Gastroesophageal sphincter (tissue), 3 donors: Measurements from ENCODE around the gene ZNF516.

ENCODE experiments used
- CTCF ChIP-seq, 4 experiments: fragments of 200-600 bp in 2 of 4; fragments of 450-650 bp in 2 of 4; sonication (generic) in 1 of 4; IDR thresholded peaks; one replicate each; pipeline ENCODE4 v1.5.1; 2017 to 2019; ENCODE audit warnings: antibody characterized with exemption in 4 of 4, mild to moderate bottlenecking in 2 of 4, moderate library complexity in 2 of 4
- EP300 ChIP-seq: sonication (generic); formaldehyde crosslinking; IDR thresholded peaks from one replicate; pipeline ENCODE4 v1.6.1; 2017; ENCODE audit warnings: antibody characterized with exemption, mild to moderate bottlenecking
- POLR2AphosphoS5 ChIP-seq: sonication (generic); formaldehyde crosslinking; IDR thresholded peaks from one replicate; pipeline ENCODE4 v1.6.1; 2017; ENCODE audit warnings: antibody characterized with exemption

GRCh38 chr18:76437910-76438309 lies 57.1 kb downstream of the ZNF516 start:
- TF ChIP-seq POLR2AphosphoS5 (no peak), CTCF (IDR thresholded peaks at IDR 0.05) (no peak), EP300 (no peak)
